Mucosa of rectum (tissue), 2 donors: Measurements from ENCODE around the gene VPS33B.

Experiments used
- H3K27ac ChIP-seq, 2 donors: one replicate each; pipeline ENCODE4 v1.7.0; 2013; ENCODE audit warnings: inconsistent platforms in 2 of 2, low read depth in 2 of 2, low read length in 2 of 2
- H3K27me3 ChIP-seq, 2 donors: one replicate each; pipeline ENCODE4 v1.7.0; 2013; ENCODE audit warnings: low read length in 2 of 2; ENCODE audit not compliant: control insufficient read depth in 2 of 2, insufficient read depth in 2 of 2
- H3K36me3 ChIP-seq, 2 donors: one replicate each; pipeline ENCODE4 v1.7.0; 2013; ENCODE audit warnings: low read length in 2 of 2; ENCODE audit not compliant: control insufficient read depth in 2 of 2, insufficient read depth in 2 of 2
- H3K4me1 ChIP-seq, 2 donors: one replicate each; pipeline ENCODE4 v1.7.0; 2013; ENCODE audit warnings: low read length in 2 of 2, mild to moderate bottlenecking in 1 of 2; ENCODE audit not compliant: control insufficient read depth in 2 of 2, insufficient read depth in 2 of 2
- H3K4me3 ChIP-seq, 2 donors: one replicate each; pipeline ENCODE4 v1.7.0; 2013; ENCODE audit warnings: low read length in 2 of 2
- H3K9ac ChIP-seq, 2 donors: one replicate each; pipeline ENCODE4 v1.7.0; 2013; ENCODE audit warnings: low read length in 2 of 2, low read depth in 1 of 2, mild to moderate bottlenecking in 1 of 2
- H3K9me3 ChIP-seq, 2 donors: one replicate each; pipeline ENCODE4 v1.7.0; 2013; ENCODE audit warnings: low read length in 2 of 2; ENCODE audit not compliant: control insufficient read depth in 2 of 2
- donor health status: healthy.
- donor health status: Normal muscosa, but diverticular disease.

VPS33B gene

DNA sequence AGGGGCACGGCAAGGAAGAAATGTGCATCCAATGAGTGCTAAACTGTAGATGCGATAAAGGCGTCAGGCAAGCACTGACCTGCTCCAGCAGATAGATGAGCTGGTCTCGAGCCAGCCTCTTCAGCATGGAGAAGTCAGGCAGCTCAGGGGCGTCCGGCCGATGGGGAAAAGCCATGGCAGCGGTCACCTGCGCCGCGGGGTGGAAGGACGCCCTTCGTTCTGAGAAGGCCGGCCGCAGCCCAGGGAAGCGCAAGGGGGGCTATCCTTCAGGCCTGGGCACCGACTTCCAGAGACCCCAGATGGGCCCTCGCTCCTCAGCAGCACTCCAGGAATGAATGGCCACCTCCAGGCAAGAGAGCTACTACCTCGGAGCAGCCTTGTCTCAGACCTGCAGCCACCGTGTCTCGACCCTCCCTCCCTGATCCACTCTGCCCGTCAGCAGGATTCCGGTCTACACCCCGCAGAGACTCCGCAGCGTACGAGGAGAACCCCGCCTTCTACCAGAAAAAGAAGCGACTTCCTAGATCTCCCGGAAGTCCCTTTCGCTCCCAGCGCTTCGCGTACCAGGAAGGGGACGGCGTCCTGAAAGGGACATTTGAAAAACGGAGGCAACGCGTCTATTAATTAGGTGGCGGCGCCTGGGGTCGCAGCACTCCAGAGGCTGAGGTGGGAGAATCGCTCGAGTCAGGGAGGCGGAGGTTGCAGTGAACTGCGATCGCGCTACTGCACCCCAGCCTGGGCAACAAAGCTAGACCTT, at the start of gene VPS33B:
Gene VPS33B (minus strand): TSS at position 520 of the 757 bp plus-strand sequence. CDS start 345 bp downstream, at position 175.
- Histone ChIP-seq H3K4me3 (peak within 1 kb of the TSS; percentile 94 to 99), H3K9me3 (no peaks in the 10 kb centered on the region), H3K9ac (peak within 1 kb of the TSS; percentile 89 to 96), H3K27me3 (no peaks in the 10 kb centered on the region), H3K36me3 (peaks cover 0 to 4% of the 10 kb centered on the region in 2 donors), H3K4me1 (peaks cover 8 to 9% of the 10 kb centered on the region in 2 donors), H3K27ac (peak within 1 kb of the TSS; percentile 63 to 82)

DNA sequence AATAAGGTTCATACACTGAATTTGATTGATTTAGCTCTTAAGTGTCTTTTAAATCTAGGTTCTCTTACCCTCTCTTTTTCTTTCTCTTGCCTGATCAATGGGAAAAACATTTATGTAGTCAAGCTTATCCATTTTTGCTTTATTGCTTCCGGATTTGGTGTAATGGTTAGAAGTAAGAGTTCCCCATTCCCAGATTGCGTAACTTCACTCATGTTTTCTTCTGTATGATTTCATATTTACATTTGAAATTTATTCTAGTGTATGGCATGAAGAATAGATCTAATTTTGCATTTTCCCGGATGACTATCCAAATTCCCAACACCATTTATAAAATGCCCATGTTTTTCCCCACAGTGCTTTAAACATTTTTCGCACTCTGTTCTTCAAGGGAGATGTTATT, 49.8 kb upstream of the VPS33B start:
- H3K4me3 ChIP-seq, result no peak overlapping the region
- H3K9ac ChIP-seq, result no peak overlapping the region
- H3K36me3 ChIP-seq, result no peaks in the 10 kb centered on the region
- no peaks in the 10 kb centered on the region for H3K9me3 ChIP-seq
- no peaks in the 10 kb centered on the region for H3K4me1 ChIP-seq
- H3K27me3 ChIP-seq, result peaks cover 3 to 5% of the 10 kb centered on the region in 2 donors
- H3K27ac ChIP-seq, result no peak overlapping the region

DNA sequence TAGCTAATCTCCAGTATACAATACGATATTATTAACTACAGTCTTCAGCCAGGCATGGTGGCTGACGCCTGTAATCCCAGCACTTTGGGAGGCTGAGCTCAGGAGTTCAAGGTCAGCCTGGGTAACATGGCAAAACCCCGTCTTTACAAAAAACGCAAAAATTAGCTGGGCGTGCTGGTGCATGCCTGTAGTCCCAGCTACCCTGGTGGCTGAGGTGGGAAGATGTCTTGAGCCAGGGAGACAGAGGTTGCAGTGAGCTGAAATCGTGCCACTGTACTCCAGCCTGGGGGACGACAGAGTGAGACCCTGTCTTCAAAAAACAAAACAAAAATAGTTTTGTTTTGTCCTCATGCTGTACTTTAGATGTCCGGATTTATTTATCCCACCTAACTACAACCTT, 48.5 kb upstream of the VPS33B start:
- Histone ChIP-seq H3K4me3 (no peak overlapping the region), H3K27ac (no peak overlapping the region), H3K27me3 (peaks cover 3 to 5% of the 10 kb centered on the region in 2 donors), H3K36me3 (no peaks in the 10 kb centered on the region), H3K4me1 (no peaks in the 10 kb centered on the region), H3K9ac (no peak overlapping the region), H3K9me3 (no peaks in the 10 kb centered on the region)

DNA sequence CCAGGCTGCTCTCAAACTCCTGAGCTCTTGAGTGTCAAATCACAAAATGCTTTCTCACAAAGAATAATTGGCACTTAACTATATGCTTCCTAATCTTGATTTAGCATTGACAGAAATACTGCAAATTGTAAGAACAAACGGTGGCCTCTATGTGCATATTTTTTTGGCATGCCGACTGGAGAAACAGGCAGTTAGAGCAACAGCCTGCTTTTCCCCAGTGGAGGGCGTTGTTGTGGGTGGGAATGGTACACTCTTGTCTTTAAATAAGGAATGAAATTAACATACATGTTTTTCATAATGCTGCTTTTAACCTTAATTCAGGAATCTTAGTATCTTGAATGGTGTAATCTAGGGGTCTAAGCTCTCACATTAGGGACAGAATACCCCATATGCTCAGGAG, 46.6 kb upstream of the VPS33B start:
- no peaks in the 10 kb centered on the region for H3K36me3 ChIP-seq
- peaks cover 3 to 5% of the 10 kb centered on the region in 2 donors for H3K27me3 ChIP-seq
- H3K9ac ChIP-seq, result no peak overlapping the region
- no peak overlapping the region for H3K4me3 ChIP-seq
- no peak overlapping the region for H3K27ac ChIP-seq
- no peaks in the 10 kb centered on the region for H3K9me3 ChIP-seq
- no peaks in the 10 kb centered on the region for H3K4me1 ChIP-seq

DNA sequence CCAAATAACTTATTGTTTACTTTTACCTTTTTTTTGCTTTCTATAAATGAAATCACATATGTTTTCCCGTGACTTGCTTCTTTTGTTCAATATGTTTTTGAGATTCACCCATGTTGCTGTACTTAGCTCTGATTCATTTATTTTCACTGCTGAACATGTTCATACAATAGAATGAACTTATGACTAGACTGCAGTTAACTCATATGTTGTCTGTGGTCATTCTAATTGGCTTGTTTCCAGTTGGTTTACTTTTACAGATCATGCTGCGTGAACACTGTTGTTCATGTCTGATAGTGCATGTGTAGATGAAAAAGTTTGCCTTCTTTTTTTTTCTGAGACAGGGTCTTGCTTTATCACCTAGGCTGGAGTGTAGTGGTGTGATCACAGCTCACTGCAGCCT, 46.0 kb upstream of the VPS33B start:
- no peak overlapping the region for H3K27ac ChIP-seq
- H3K9ac ChIP-seq, result no peak overlapping the region
- H3K9me3 ChIP-seq, result no peaks in the 10 kb centered on the region
- no peaks in the 10 kb centered on the region for H3K4me1 ChIP-seq
- peaks cover 3 to 5% of the 10 kb centered on the region in 2 donors for H3K27me3 ChIP-seq
- no peaks in the 10 kb centered on the region for H3K36me3 ChIP-seq
- no peak overlapping the region for H3K4me3 ChIP-seq

DNA sequence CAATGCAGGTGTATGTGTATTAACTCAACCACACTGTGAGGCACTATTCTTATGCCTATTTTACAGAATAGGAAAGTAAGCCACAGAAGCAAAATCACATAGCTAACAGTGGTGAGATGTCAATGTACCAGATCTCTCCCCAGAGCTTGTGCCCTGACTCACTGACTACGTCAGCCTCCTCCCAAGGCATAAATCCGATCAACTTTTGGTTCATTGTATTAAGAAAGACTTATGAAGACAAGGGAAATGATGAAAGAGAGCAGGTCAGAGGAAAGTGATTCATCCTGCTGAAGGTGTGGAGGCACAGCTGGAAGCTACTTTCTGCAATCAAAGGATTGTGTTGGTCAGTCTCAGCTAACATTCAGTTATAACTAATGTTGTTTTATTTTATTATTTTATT, 44.6 kb upstream of the VPS33B start:
- Histone ChIP-seq H3K4me3 (no peak overlapping the region), H3K27me3 (peaks cover 0 to 5% of the 10 kb centered on the region in 2 donors), H3K27ac (no peak overlapping the region), H3K36me3 (no peaks in the 10 kb centered on the region), H3K9me3 (no peaks in the 10 kb centered on the region), H3K9ac (no peak overlapping the region), H3K4me1 (no peaks in the 10 kb centered on the region)

DNA sequence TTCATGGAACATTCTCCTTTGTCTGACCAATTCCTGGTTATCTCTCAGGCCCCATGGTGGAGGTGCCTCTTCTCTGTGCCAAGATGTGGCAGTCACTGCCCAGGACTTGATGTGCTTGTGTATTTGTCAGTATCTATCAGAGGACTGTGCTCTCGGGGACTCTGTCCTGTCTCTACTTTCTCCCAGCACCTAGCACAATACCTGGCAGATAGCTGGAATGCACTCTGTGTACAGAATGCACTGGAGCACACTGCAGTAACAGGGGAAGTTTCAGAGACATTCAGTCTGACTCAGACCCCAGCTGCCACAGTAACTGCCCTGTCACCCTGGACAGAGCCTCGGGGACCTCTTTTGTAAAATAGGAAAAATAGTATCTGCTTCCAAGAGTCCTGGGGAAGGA, 43.1 kb upstream of the VPS33B start:
- peaks cover 0 to 3% of the 10 kb centered on the region in 2 donors for H3K27me3 ChIP-seq
- no peak overlapping the region for H3K9ac ChIP-seq
- no peak overlapping the region for H3K27ac ChIP-seq
- no peaks in the 10 kb centered on the region for H3K36me3 ChIP-seq
- no peaks in the 10 kb centered on the region for H3K4me1 ChIP-seq
- no peak overlapping the region for H3K4me3 ChIP-seq
- no peaks in the 10 kb centered on the region for H3K9me3 ChIP-seq

DNA sequence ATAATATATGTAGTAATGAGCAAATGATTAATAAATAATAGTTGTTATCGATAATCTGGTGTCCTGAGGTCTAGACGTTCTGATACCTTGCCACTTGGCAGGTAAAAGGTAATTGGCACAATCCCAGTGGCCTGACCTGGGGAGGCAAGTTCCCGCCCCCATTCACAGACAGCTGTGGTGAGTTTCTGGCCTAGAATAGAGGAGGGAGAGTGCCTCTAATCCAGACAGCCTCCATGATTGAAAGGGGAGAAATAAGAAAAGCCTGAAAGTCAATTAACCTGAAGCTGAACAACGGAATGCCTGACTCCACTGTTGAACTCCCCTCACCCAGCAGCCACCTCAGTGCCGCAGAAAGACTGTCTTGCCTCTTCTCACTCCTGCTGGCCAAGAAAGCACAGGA, 39.6 kb upstream of the VPS33B start:
- no peak overlapping the region for H3K4me3 ChIP-seq
- no peak overlapping the region for H3K27ac ChIP-seq
- no peaks in the 10 kb centered on the region for H3K36me3 ChIP-seq
- H3K9ac ChIP-seq, result no peak overlapping the region
- H3K9me3 ChIP-seq, result no peaks in the 10 kb centered on the region
- peaks cover 4 to 6% of the 10 kb centered on the region in 2 donors for H3K27me3 ChIP-seq
- no peaks in the 10 kb centered on the region for H3K4me1 ChIP-seq

DNA sequence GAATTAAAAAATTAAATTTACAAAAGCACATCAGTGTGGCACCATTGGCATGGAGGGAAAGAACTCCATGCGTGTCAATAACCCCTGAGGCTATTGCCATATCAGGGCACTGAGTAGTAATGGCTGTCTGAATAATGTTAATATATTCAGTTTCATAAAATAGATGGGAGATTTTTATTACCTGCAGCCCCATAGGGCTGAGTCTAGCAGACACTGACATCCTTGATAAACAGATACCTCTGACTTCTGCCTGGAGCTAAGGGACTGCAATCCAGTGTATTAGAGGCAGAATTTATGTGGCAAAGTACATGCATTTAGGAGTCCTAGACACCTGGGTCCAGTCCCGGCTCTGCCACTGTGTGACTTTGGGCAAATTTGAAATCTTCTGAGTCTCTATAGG, 38.8 kb upstream of the VPS33B start:
- H3K4me3 ChIP-seq, result no peak overlapping the region
- no peaks in the 10 kb centered on the region for H3K9me3 ChIP-seq
- no peak overlapping the region for H3K27ac ChIP-seq
- H3K27me3 ChIP-seq, result peaks cover 4 to 7% of the 10 kb centered on the region in 2 donors
- no peak overlapping the region for H3K9ac ChIP-seq
- no peaks in the 10 kb centered on the region for H3K36me3 ChIP-seq
- H3K4me1 ChIP-seq, result no peaks in the 10 kb centered on the region

DNA sequence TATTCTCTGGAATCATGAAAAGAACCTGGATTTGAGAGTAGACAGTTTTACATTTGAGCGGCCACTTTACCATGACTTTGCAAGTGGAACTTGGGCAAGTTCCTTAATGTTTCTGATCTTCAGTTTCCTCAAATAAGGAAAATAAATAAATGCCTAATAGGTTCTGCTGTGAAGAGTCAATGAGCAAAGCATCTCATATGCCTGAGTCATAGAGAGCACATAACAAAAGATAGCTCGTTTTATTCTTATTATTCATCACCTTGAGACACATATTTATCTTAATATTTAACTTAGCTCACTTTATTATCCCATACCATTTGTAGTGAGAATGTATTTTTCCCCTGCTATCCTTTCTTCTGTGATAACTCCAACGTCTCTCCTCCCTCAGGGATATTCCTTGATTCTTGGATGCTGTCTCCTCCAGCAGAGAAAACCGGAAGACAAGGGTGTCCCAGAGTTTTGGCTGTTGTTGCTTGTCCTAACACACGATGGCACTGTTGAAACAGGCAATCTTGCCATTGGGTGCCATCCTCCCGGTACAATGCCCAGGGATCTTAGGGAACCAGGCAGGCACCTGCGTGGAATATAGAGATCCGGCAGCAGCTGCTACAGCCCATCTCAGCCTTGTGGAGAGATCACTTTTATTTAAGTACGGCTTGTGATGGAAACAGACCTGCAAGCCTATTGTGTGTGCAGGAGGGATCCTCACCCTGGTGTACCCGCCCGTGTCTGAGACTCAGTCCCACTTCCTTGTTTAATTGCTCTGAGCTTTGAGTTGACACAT, 33.3 kb upstream of the VPS33B start:
- Histone ChIP-seq H3K4me1 (peaks cover 0 to 2% of the 10 kb centered on the region in 2 donors), H3K27ac (no peak overlapping the region), H3K36me3 (no peaks in the 10 kb centered on the region), H3K4me3 (peak overlapping the region in 1 of 2 donors; percentile 33), H3K9me3 (no peaks in the 10 kb centered on the region), H3K9ac (no peak overlapping the region), H3K27me3 (peaks cover 11 to 16% of the 10 kb centered on the region in 2 donors)
